Stimulated activated CD4-positive, alpha-beta T cell treated with anti-CD3 and anti-CD28 coated beads, TNF-alpha, amount 100 ng/mL, for 48 hours (primary cell): ENCODE results near the gene SLC25A25.
"Not testable (repeated sequence)": the region's sequence is repeated elsewhere in the genome, so short reads cannot be mapped to it uniquely, and the experiment has no call there.

ENCODE experiments used
- DNase-seq, 3 donors: peaks; one replicate each; pipeline ENCODE4 v3.0.0-alpha.2; 2020; ENCODE audit warnings: low read depth in 3 of 3

The SLC25A25 gene

DNA sequence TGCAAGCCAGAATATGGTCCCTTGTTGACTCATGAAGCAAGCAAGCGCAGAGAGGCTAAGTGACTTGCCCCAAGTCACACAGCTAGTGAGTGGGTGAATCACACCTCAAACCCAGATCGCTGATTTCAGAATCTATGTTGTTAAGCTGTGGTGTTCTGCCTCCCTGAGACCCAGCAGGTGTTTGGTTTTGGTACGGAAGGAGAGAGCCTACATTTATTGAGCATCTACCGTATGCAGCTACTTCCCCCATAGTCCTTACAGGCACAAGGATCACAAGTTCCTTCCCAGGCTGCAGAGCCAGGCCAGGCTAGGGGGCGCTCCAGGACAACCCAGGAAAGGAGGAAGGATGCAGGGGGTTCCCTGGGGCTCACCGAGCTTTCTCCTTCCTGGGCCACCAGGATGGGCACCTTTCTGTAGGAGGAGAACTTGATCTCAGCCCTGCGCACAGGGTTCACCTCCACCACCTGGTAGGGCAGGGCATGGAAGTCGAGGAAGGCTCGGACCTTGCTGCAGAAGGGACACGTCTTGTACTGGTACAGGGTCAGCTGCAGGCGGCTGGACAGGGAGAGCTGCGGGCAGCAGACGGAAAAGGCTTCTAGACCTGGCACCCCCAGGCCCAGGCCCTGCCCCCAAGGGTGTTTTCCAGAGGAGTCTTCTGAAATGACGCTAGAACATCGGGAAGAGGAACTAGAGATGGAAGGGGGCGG, 57.0 kb downstream of the SLC25A25 start:
- no peak for DNase-seq

DNA sequence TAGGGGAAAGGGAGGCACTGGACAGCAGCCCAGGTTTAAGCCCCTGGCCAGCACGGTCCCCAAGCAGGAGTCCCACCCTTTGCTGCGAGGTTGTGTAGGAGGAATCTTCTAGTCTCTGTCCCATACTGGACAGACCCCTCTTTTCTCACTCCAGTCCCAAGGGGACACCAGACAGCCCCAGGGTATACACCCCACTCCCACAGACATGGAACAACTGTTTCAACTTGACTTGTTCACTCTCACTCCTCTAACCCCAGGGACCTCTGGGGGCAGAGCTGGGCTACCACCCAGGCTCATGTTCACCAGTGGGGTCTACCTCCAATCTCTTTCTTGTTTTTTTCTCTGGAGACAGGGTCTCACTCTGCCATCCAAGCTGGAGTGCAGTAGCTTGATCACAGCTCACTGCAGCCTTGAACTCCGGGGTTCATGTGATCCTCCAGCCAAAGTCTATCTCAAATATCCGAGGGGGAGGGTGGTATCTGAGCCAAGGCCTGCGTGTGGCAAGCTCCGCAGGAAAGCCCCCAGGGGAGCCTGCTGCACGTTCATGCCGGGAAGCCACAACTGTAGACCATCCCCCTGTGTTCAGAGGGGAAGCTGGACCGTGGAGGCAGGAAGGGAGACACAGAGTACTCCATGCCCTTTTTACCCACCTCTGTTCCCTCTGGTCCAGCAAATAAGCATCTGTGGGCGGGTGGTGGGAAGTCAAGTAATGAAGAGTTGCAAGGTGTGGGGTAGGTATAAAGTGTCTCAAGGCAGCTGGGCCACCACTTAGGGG, 57.7 kb downstream of the SLC25A25 start:
- no peak for DNase-seq

DNA sequence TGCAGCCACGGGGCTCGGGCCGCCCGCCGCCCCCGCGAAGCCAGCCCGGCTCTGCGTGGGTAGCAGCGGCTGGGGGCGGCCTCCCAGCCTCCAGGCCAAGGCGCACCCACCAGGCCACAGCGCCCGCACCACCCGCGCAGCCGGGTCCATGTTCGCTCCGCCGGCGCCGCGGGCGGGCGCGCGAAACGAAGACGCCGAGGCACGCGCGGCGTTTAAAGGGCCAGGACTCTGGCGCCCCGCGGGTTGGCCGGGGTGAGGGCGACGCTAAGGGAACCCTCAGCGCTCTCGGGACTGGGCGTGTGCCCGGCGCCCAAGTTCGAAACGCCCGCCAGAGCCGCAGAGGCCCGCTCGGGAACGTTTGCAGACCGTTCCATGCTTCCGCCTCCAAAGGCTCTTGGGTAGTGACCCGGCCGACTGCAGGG, 59.5 kb downstream of the SLC25A25 start, which contains the start of gene PTGES2:
Gene PTGES2 (minus strand): TSS at position 162 of the 422 bp plus-strand sequence. CDS start 12 bp downstream, at position 150.
- peak; percentile 55 to 75 (median 56) for DNase-seq

DNA sequence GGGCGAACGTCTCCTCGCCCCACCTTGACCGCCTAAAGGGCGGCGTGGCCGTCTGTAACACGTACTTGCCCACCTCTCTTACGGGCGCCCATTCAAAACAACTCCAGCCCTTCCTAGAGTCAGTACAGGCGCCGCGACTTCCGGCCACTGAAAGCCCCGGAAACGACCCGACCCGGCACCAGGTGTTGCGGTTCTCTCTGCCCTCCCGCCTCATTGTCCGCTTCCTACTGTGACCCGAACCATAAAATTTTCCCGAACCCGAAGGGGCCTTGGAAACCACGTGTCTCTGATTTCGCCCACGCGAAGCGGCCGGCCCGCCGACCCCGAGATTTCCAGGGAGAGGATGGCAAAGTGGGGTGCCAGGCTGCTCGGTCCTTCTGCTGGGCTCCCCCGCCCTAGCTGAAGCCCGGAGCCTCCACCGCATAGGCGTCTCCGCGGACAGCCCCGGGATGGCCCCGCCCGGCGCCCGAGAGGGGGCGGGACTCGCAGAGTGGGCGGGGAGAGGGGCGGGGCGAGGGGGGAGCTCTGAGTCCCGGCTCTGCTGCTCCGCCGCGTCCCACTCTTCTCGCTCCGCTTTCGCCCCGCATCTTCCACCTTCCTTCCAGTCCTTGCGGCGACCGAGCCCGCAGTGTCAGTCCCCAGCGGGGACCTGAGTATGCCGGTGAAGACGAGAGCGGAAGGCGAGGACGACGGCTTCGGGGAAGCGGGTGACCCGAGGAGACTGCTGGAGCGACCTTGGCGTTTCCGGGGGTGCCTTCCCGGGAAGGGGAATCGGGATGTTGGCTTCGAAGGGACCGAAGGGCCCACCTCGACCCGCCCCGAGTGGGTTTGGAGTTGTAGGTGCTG, 60.2 kb downstream of the SLC25A25 start:
- DNase-seq = peak; percentile 68 to 78 (median 72)

DNA sequence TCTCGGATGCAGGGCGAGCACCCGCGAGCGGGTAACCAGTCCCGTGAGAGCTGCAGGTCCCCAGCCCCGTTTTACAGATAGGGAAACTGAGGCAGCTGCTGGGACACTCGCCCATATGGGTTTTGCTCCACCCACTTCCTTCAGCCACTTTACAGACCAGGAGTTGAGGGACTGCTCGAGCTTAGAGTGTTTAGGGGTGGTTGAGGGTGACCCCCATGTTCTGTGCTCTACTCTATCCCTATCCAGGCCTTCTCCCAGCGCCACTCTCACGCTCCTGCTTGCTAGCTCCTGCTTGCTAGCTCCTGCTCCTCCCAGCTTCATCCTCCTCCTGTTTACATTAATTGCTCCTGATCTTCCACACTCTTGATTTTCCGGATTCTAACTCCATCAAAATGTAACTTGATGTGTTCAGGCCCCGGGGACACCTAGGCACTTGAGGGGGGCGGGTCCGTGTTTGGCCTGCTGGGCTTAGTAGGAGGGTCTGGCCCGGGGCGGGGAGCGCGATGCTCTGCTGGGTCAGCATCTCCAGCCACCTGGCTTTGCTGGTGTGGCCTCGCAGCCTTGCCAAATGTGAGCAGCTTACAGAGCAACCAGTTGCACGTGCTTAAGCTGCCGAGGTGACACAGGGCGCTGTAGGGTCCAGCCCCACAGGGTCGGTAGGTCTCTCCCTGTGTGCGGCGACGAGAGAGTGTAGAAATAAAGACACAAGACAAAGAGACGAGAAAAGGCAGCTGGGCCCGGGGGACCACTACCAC, 61.0 kb downstream of the SLC25A25 start:
- no peak for DNase-seq

DNA sequence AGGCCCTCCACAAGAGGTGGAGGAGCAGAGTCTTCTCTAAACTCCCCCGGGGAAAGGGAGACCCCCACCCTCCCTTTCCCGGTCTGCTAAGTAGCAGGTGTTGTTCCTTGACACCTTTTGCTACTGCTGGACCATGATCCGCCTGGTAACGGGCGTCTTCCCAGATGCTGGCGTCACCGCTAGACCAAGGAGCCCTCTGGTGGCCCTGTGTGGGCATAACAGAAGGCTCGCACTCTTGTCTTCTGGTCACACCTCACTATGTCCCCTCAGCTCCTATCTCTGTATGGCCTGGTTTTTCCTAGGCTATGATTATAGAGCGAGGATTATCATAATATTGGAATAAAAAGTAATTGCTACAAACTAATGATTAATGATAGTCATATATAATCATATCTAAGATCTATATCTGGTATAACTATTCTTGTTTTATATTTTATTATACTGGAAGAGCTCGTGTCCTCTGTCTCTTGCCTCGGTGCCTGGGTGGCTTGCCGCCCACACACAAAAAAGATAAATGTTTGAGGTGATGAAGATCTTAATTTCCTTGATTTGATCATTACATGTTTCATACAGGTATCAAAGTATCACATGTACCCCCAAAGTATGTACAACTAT, 62.1 kb downstream of the SLC25A25 start:
- peak in 1 of 3 donors; percentile 44 for DNase-seq

DNA sequence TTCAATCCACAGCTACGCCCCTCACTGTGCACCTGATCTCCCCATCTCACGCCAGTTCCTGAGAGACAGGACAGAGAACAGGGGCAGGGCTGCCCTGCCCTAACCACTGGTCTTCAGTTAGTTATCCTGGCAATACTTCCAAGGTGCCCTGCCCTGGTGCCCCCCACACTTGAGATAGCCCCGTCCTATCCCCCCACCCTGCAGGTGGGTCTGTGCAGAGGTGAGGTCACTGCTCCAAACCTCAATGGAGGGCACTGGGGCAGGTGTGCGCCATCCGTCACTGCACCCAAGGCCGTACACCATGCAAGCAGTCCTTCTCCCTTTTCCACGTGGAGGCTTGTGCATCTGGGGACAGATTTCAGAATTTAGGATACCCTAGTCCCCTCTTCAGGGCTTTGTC, 62.6 kb downstream of the SLC25A25 start:
- DNase-seq = not testable (repeated sequence)

DNA sequence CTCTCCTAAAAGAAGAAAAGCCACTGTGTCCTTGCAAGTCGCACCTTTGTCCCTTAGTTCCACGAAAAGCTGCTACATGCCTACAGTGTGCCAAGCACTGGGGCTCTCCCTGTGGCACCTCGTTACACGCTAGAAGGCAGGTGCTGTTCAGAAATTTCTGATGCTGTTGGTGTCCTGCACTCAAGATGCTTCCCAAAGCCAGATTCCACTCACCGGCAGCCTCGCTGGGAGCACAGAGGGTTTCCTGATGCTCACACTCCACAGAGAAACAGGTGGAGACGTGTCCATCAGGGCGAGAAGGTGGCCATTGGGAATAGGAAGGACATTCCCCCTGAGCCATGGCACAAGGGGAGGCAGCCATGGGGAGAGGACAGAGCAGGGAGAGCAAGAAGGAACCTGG, 63.3 kb downstream of the SLC25A25 start:
- not testable (repeated sequence) for DNase-seq

DNA sequence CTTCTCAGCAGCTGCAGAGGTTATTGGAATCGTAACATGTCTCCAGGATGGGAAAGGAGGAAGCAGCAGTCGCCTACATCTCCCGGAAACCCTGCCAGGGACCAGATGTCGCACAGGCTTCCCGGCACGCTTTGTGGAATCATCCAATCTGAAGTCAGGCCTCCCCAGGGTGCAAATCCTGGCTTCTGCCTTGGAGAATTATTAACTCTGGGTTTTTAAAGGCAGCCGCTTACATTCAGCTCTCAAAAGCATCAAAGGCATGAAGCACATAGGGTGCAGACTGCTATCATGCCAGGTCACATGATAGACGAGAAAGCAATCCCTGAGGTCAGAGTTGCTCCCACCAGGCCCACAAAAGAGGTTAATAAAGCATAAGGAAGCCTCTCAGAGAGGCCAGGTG, 64.1 kb downstream of the SLC25A25 start:
- not testable (repeated sequence) for DNase-seq

DNA sequence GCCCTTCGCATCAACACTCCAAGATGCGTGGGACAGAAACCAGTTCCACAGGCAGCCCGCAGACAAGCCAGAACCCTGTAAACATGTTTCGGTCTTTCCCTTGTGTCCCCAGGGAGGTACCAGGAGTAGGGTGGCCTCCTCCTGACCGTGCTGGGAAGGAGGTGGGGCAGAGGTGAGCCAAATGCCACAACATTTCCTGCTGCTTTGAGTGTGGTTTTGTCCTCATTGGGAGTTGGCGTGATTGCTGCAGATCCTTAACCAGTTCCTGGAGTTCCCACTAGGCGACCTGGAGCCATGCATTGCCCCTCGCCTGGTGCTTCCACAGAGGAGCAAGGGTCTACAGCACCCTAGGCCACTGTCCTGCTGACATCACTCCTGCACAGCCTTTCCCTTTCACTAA, 67.5 kb downstream of the SLC25A25 start:
- DNase-seq = not testable (repeated sequence)

DNA sequence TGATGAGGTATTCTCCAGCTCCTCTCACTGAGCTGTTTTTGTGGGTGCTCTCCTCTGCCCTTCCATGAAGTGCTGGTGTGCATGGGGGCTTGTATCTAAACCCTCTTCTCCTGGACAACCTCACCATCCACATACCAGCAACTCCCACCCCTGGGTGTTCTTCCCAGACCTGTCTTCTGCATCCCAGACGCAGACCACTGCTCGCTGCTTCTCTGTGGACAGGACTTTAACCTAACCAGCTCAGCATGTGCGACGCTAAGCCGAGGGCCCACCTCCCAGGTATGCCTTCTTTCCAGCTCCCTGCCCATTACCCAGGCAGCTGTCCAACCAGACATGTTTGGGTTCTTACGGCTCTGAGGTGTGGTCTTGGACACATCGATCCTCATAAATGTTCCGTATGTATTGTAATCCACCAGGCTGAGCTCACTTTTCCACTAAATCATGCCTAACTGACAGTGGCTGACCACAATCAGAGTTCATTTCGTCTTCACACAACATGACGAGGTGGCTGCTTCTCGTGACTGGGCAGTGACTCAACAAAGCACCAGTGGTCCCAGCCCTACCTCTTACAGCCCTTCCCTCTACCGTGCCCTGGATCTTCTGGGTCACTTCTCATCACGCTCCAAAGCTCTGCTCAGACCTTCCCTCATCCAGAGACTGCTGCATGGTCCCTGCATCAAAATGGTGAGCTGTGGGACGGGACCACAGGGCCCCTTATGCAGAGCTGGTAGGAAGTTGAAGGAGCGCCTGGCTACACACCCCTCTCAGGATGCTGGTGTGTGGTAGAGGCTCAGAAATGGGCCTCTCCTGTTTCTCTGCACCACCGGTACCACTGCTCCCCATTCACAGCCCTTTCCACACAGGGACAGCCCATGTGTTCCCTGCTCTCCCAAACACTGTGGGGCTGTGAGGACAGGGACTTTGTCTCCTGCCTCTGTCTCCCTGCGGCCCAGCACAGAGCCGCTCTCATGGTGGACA, 69.1 kb downstream of the SLC25A25 start:
- DNase-seq = no peak

DNA sequence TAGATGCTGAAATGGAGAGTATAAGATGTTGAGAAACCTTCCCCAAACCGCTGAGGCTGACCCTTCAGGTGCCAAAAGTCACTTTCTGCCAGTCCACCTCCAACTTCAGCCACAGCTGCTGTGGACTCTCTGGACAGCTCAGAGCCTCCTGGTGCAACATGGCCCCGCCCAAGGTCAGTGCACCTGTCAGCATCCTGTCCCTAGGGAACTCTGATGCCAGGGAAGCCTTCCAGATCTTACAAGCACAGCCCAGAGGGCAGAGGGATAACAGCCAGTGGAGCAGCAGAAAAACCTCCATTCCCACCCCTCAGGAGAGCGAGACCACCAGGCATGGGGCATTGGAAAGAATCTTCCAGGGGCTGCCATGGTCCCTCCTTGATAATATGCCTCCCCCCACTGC, 70.0 kb downstream of the SLC25A25 start:
- DNase-seq = no peak

DNA sequence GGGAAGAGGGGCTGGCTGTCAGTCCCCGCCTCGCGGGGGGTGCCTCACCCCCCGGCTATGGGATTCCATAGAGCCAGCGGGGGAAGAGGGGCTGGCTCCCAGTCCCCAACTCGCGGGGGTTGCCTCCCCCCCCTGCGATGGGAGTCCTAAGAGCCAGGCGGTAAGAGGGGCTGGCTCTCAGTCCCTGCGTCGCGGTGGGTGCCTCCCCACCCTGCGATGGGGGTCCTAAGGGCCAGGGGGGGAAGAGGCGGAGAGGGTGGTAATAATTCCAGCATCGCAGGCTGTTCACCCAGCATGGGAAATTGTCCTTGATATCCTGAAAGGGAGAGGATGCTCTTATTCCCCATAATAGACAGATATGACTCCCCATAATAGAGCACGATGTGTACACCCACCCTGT, 71.6 kb downstream of the SLC25A25 start:
- no peak for DNase-seq

DNA sequence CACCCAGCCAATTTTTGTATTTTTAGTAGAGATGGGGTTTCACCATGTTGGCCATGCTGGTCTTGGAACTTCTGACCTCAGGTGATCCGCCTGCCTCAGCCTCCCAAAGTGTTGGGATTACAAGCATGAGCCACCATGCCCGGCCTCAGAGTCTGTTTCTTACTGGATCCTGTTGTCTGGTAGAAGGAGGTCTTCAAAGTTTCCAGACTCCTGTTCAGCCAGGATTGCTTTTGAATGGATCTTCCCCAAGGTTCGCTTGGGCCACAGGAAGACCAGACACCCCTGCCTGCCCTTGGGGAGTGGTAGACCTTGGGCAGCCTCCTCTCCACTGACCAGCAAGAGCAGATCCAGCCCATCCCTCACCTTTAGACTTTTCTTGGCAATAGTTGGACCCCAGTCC, 73.6 kb downstream of the SLC25A25 start:
- DNase-seq = no peak

DNA sequence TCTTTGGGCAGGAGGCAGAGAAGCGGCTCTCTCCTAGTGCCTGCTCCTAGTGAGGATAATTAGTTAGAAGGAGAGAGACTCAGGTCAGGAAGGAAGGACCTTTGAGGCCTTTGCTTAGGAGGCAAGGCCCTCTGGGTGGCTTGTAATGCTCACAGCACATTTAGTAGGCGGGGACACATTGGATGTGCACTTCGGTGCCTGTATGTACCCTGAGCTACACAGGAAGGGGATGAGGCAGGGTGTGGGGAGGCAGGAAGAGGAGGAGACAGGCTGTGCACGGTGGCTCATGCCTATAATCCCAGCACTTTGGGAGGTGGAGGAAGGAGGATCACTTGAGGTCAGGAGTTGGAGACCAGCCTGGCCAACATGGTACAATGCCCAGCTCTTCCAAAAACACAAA, 74.0 kb downstream of the SLC25A25 start:
- no peak for DNase-seq

DNA sequence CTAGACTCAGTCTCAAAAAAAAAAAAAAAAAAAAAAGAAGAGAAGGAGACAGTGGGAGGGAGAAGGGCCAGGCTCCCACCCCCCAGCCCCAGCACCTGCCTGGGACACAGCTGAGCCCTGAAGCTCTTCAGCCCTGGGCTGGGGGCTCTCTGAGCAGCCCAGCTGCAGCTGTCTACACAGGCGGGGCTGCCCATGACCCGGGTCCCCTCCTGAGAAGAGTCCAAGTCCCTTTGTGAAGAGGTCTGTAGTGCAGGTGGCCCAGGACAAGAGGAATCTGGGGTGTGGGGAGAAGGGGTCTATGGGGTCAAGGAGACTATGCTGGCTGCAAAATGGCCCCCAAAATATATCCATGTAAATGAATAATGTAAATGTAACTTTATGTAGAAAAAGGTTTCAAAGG, 74.6 kb downstream of the SLC25A25 start:
- no peak for DNase-seq

DNA sequence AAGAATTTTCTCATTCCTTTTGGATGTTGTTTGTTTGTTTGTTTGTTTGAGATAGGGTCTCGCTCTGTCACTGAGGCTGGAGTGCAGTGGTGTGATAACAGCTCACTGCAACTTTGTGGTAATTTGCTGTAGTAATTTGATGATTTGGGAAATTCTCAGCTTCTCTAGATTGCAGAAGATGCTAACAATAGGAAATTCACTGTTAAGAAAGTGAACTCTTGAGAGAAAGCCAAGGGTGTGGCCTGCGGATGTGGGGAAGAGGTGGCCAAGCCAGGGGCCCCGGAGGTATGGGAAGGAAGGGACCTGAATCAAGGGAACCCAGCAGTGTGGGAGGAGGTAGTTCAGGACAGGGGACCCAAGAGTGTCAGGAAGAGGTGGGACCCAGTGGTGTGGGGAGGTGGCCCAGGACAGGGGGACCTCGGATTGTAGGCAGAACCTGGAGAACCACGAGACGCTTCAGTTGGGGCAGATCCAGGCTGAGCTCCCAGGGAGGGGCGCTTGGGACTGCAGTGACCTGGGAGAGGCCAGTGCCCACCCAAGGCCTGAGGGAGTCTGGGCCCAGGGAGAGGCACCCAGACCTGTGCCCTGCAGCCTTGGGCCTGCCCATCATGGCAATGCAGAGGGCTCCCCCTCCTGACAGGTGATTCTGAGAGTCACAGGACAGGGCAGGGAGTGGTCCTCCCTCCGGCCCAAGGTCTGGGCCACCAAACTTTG, 75.7 kb downstream of the SLC25A25 start:
- no peak for DNase-seq

DNA sequence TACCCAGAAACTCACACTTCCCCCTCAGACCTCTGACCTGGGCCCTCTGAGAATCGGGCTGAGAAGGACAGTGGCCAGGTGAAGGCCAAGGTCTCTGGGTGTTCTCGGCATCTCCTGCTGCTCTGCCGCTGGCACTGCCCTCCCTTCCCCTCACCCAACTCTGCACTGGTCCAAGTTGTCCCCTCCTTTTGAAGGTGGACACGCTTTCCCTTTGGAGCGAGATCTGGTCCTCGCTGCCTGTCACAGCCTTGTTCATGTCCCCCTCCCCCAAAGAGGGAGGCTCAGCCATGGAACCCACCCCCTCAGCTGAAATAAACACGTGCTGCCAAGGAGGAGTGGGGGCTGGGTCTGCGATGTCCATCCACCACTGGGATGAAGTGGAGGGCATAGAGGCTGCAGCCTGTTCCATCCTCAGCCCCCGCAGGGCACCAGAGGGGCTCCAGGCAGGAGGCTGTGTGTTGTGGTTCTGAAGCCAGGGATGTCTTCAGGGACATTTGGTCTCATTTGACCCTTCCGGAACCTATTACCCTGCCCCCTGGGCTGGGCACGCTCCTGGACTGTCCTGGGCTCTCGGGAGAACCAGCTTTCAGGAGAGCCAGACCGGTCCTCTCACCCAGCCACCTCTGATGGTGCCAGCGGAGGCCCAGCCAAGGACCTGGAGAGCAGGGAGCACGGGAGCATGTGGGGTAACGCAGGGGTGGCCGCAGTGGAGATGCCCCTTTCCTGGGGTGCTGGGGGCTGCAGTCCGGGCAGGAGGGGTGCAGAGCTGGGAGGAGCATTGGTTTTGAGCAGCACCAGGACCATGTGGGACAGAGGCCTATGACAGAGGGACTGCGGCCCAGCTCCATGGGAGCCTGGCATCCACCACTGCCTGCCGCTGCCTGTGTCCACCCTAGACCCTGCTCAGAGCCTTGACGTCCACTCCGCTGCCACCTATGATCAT, 76.5 kb downstream of the SLC25A25 start:
- no peak for DNase-seq
